Liver (tissue), 9 donors: Measurements from ENCODE around the gene ZNF793. TPM values are rescaled to one million over a fixed set of nuclear protein-coding genes. Genes with fewer than 3 reads are reported as not detected.

ENCODE experiments used
- DNase-seq: peaks from one replicate; pipeline ENCODE4 v3.0.0-alpha.2; 2017; ENCODE audit warnings: low spot score
- H3K27ac ChIP-seq, 2 donors: one replicate each; pipeline ENCODE4 v1.7.0; 2013; ENCODE audit warnings: inconsistent platforms in 2 of 2, low read length in 2 of 2, control low read depth in 1 of 2, low read depth in 1 of 2, mild to moderate bottlenecking in 1 of 2
- H3K27me3 ChIP-seq, 4 donors: one replicate each; pipeline versions ENCODE4 v1.6.1 to v1.7.0; 2013; ENCODE audit warnings: low read length in 3 of 4, inconsistent platforms in 1 of 4, mild to moderate bottlenecking in 1 of 4, moderate library complexity in 1 of 4; ENCODE audit not compliant: control insufficient read depth in 4 of 4, insufficient read depth in 4 of 4
- H3K36me3 ChIP-seq, 4 donors: one replicate each; pipeline versions ENCODE4 v1.6.1 to v1.7.0; 2013; ENCODE audit warnings: low read length in 3 of 4, mild to moderate bottlenecking in 3 of 4, low read depth in 1 of 4, moderate library complexity in 1 of 4; ENCODE audit not compliant: control insufficient read depth in 4 of 4, insufficient read depth in 3 of 4
- H3K4me1 ChIP-seq, 4 donors: one replicate each; pipeline versions ENCODE4 v1.6.1 to v1.7.0; 2013; ENCODE audit warnings: low read length in 3 of 4, mild to moderate bottlenecking in 3 of 4, moderate library complexity in 1 of 4; ENCODE audit not compliant: control insufficient read depth in 4 of 4, insufficient read depth in 4 of 4
- H3K4me3 ChIP-seq, 3 donors: one replicate each; pipeline versions ENCODE4 v1.6.1 to v1.7.0; 2013; ENCODE audit warnings: low read length in 3 of 3, control low read depth in 1 of 3, low read depth in 1 of 3, mild to moderate bottlenecking in 1 of 3
- H3K9ac ChIP-seq, 2 donors: one replicate each; pipeline ENCODE4 v1.7.0; 2013; ENCODE audit warnings: low read length in 2 of 2, mild to moderate bottlenecking in 2 of 2, moderate library complexity in 2 of 2, control low read depth in 1 of 2, low read depth in 1 of 2
- H3K9me3 ChIP-seq, 4 donors: one replicate each; pipeline versions ENCODE4 v1.6.1 to v1.7.0; 2013; ENCODE audit warnings: low read length in 3 of 4; ENCODE audit not compliant: control insufficient read depth in 4 of 4
- ATF3 ChIP-seq: IDR thresholded peaks from 2 replicates; pipeline ENCODE4 v1.6.1; 2016; ENCODE audit warnings: antibody characterized with exemption
- CTCF ChIP-seq: fragments of 150-350 bp; IDR thresholded peaks from 2 replicates; pipeline ENCODE4 v1.5.1; 2017; ENCODE audit warnings: improper control_type of control experiment, low read depth, low read length; ENCODE audit not compliant: missing input control
- EGR1 ChIP-seq, 2 donors: IDR thresholded peaks; 2 replicates each; pipeline ENCODE4 v1.6.1; 2016 to 2018; ENCODE audit warnings: antibody characterized with exemption in 2 of 2, low read depth in 2 of 2
- FOXA1 ChIP-seq: IDR thresholded peaks from 2 replicates; pipeline ENCODE4 v1.6.1; 2016; ENCODE audit warnings: antibody characterized with exemption
- FOXA2 ChIP-seq: IDR thresholded peaks from 2 replicates; pipeline ENCODE4 v1.6.1; 2016; ENCODE audit warnings: antibody characterized with exemption
- GABPA ChIP-seq, 2 donors: IDR thresholded peaks in 1 of 2; conservative IDR thresholded peaks in 1 of 2; 2 replicates each; pipeline ENCODE4 v1.6.1; 2016; ENCODE audit warnings: antibody characterized with exemption in 2 of 2, mild to moderate bottlenecking in 1 of 2, moderate library complexity in 1 of 2
- HNF4A ChIP-seq, 2 donors: conservative IDR thresholded peaks; 2 replicates each; pipeline ENCODE4 v1.6.1; 2016; ENCODE audit warnings: antibody characterized with exemption in 2 of 2, mild to moderate bottlenecking in 2 of 2
- HNF4G ChIP-seq: IDR thresholded peaks from 2 replicates; pipeline ENCODE4 v1.6.1; 2016; ENCODE audit warnings: antibody characterized with exemption
- JUND ChIP-seq, 2 donors: IDR thresholded peaks; 2 replicates each; pipeline ENCODE4 v1.6.1; 2016; ENCODE audit warnings: antibody characterized with exemption in 2 of 2
- MAX ChIP-seq: IDR thresholded peaks from 2 replicates; pipeline ENCODE4 v1.6.1; 2016; ENCODE audit warnings: antibody characterized with exemption
- NR2F2 ChIP-seq: IDR thresholded peaks from 2 replicates; pipeline ENCODE4 v1.6.1; 2016; ENCODE audit warnings: antibody characterized with exemption
- RAD21 ChIP-seq, 2 donors: IDR thresholded peaks; 2 replicates each; pipeline ENCODE4 v1.6.1; 2016; ENCODE audit warnings: antibody characterized with exemption in 2 of 2, mild to moderate bottlenecking in 2 of 2
- REST ChIP-seq: IDR thresholded peaks from 2 replicates; pipeline ENCODE4 v1.6.1; 2016; ENCODE audit warnings: antibody characterized with exemption, mild to moderate bottlenecking
- RXRA ChIP-seq, 2 donors: IDR thresholded peaks; 2 replicates each; pipeline ENCODE4 v1.6.1; 2017 to 2018; ENCODE audit warnings: antibody characterized with exemption in 2 of 2, mild to moderate bottlenecking in 1 of 2
- SP1 ChIP-seq: IDR thresholded peaks from 2 replicates; pipeline ENCODE4 v1.6.1; 2018; ENCODE audit warnings: antibody characterized with exemption, mild to moderate bottlenecking
- TAF1 ChIP-seq: conservative IDR thresholded peaks from 2 replicates; pipeline ENCODE4 v1.6.1; 2016; ENCODE audit warnings: antibody characterized with exemption, mild to moderate bottlenecking
- YY1 ChIP-seq: IDR thresholded peaks from 2 replicates; pipeline ENCODE4 v1.6.1; 2016; ENCODE audit warnings: antibody characterized with exemption, mild to moderate bottlenecking
- ZBTB33 ChIP-seq: IDR thresholded peaks from 2 replicates; pipeline ENCODE4 v1.6.1; 2016; ENCODE audit warnings: antibody characterized with exemption
- WGBS: extraction: QIAGEN DNeasy Blood & Tissue Kit; methylation state at CpG from one replicate; pipeline ENCODE4 v1.1.7; 2013; 5-methylcytosine and 5-hydroxymethylcytosine counted together
- polyA plus RNA-seq, 2 donors: library from polyadenylated mRNA; stranded (reverse) in 1 of 2; unstranded in 1 of 2; fragments of 200-250 nt in 1 of 2; fragments of >200 nt in 1 of 2; fragmentation: Nextera tagmentation in 1 of 2; extraction: Ambion mirVana in 1 of 2; gene quantifications; one replicate each; pipeline versions ENCODE4 v1.2.1 to v1.2.3, GENCODE V29; 2013 to 2015
- total RNA-seq, 2 donors: library from RNA; depleted of rRNA; stranded (reverse); fragments of >200 nt; gene quantifications; one replicate each; pipeline ENCODE4 v1.2.3, GENCODE V29; 2014
- donor health status: healthy.
- donor health status: healthy.
- donor health status: healthy.
- donor health status: healthy.
- donor health status: healthy.

The ZNF793 gene
- total RNA-seq = under 1 TPM; 0.84 to 0.93 TPM
- polyA plus RNA-seq = under 1 TPM; 0.15 to 0.18 TPM

- Histone ChIP-seq H3K4me3 (peak within 1 kb of the TSS; percentile 50 to 67 (median 60)), H3K36me3 (no peaks in the 10 kb centered on the region), H3K27me3 (no peaks in the 10 kb centered on the region), H3K27ac (peak within 1 kb of the TSS; percentile 63 to 68), H3K9me3 (peaks cover 17 to 32% (median 25%) of the 10 kb centered on the region in 4 donors), H3K9ac (peak within 1 kb of the TSS in 1 of 2 donors; percentile 60), H3K4me1 (no peaks in the 10 kb centered on the region)
- peak; percentile 73 for DNase-seq
- 2% methylated on average over 40 of the region's 40 CpGs for WGBS
- peak; percentile 97 for TF ChIP-seq YY1
- no peak for TF ChIP-seq FOXA2
- peak; percentile 70 for TF ChIP-seq ZBTB33
Measured at GRCh38 chr19:37506387-37507166, at the start of gene ZNF793. TSS of gene ZNF793 (plus strand) at chr19:37506939. CDS start at chr19:37523440, 16,501 bp downstream.

- Histone ChIP-seq H3K4me1 (peaks cover 0 to 25% (median 13%) of the 10 kb centered on the region in 4 donors), H3K9me3 (peaks cover 7 to 26% (median 21%) of the 10 kb centered on the region in 4 donors), H3K4me3 (peak overlapping the region; percentile 77 to 90 (median 80)), H3K36me3 (peaks cover 4 to 36% (median 27%) of the 10 kb centered on the region in 4 donors), H3K27ac (peak overlapping the region; percentile 58 to 78), H3K27me3 (no peaks in the 10 kb centered on the region), H3K9ac (peak overlapping the region; percentile 11 to 62)
- no peak for DNase-seq
- TF ChIP-seq ATF3 (no peak), RAD21 (IDR thresholded peaks at IDR 0.05) (no peak), REST (no peak), ZBTB33 (no peak), HNF4G (no peak), FOXA2 (no peak), SP1 (no peak), MAX (no peak), YY1 (no peak), JUND (IDR thresholded peaks at IDR 0.05) (no peak), CTCF (no peak), EGR1 (IDR thresholded peaks at IDR 0.05; ENCODE audit: low read depth in 2 of 2) (no peak), FOXA1 (no peak), NR2F2 (no peak), RXRA (IDR thresholded peaks at IDR 0.05) (no peak), HNF4A (conservative IDR thresholded peaks at IDR 0.05) (no peak), GABPA (IDR thresholded peaks at IDR 0.05 in 1 of 2, conservative IDR thresholded peaks at IDR 0.05 in 1 of 2) (no peak), TAF1 (no peak)
- WGBS = 38% methylated on average over 25 of the region's 25 CpGs
Measured at GRCh38 chr19:37466277-37466797, 40.4 kb upstream of the ZNF793 start.
